OCI-M1 (cell line): ENCODE measurements around the gene BMS1.
"Not testable (repeated sequence)": the region's sequence is repeated elsewhere in the genome, so short reads cannot be mapped to it uniquely, and the experiment has no call there.

ENCODE experiments used
- DNase-seq: peaks from one replicate; lab custom pipeline; 2025; lab: John Stamatoyannopoulos, UW

Gene BMS1, protein sequence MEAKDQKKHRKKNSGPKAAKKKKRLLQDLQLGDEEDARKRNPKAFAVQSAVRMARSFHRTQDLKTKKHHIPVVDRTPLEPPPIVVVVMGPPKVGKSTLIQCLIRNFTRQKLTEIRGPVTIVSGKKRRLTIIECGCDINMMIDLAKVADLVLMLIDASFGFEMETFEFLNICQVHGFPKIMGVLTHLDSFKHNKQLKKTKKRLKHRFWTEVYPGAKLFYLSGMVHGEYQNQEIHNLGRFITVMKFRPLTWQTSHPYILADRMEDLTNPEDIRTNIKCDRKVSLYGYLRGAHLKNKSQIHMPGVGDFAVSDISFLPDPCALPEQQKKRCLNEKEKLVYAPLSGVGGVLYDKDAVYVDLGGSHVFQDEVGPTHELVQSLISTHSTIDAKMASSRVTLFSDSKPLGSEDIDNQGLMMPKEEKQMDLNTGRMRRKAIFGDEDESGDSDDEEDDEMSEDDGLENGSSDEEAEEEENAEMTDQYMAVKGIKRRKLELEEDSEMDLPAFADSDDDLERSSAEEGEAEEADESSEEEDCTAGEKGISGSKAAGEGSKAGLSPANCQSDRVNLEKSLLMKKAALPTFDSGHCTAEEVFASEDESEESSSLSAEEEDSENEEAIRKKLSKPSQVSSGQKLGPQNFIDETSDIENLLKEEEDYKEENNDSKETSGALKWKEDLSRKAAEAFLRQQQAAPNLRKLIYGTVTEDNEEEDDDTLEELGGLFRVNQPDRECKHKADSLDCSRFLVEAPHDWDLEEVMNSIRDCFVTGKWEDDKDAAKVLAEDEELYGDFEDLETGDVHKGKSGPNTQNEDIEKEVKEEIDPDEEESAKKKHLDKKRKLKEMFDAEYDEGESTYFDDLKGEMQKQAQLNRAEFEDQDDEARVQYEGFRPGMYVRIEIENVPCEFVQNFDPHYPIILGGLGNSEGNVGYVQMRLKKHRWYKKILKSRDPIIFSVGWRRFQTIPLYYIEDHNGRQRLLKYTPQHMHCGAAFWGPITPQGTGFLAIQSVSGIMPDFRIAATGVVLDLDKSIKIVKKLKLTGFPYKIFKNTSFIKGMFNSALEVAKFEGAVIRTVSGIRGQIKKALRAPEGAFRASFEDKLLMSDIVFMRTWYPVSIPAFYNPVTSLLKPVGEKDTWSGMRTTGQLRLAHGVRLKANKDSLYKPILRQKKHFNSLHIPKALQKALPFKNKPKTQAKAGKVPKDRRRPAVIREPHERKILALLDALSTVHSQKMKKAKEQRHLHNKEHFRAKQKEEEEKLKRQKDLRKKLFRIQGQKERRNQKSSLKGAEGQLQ

DNA sequence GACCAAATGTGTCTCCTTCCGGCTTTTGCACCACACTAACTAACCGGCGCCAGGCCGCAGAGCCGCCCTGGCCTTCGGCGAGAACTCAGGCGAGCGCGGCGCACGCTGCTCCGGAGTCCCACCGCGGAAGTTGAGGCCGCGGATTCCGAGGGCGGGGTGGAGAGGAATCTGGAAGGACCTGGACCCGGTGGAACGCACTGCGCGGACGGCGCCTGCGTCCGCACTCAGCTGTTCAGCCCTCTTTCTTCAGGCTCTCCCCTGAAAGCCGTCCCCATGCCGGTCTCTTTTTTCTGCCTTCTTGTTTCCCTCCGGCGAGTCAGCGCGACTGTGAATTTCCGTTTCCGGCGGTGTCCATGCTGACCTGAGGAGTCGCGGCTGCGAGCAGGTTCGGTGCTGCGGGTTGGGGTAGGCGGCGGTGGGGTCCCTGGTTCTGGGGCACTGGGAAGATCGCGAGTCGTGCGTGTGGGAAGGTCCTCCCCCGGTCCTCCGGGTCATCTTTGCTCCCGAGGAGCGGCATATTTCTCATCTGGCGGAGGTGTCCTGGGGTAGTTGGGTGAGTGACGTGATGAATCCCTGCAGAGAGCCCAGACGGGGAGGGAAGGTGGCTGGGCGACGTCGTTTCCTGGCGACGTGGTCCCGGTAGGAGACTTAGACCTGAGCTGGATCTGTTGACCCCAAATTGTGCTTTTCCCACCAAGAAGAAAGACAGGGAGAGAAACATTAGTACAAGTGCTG lies at the start of gene BMS1:
Gene BMS1, plus strand, starts transcription at position 350 of the 735 bp plus-strand sequence. CDS start 1,600 bp downstream, outside the sequence.
- DNase-seq: peak; percentile 96

DNA sequence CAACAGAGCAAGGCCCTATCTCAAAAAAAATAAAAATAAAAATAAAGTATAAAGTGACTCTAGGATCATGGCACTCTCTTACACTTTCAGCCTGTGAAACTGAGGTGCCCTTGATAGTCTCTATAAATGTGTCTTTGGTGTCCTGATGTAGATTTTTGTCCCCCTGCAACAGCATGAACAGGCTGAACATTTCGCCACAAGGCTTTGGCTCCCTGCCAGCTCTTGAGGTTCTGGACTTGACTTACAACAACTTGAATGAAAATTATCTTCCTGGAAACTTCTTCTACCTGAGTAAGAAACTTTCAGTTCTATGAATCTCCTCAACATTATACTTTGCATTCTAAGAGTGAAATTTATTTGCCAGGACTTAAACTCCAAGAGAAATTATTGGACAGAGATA lies 48.1 kb upstream of the BMS1 start:
- peak; percentile 57 for DNase-seq

DNA sequence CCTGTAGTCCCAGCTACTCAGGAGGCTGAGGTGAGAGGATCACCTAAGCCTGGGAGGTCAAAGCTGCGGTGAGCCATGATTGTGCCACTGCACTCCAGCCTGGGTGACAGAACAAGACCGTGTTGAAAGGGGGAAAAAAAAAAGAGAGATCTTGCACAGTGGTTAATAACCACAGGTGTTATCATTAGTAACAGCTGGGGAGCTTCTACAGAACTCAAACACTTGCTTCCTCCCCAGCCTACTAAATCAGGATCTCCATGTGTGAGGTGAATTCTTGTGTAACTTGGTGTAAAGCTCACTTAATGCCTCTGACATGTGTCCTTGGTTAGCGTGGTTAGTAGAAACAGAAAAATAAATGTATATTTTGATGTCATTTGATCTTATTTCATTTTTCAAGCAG lies 43.9 kb upstream of the BMS1 start:
- peak; percentile 84 for DNase-seq

DNA sequence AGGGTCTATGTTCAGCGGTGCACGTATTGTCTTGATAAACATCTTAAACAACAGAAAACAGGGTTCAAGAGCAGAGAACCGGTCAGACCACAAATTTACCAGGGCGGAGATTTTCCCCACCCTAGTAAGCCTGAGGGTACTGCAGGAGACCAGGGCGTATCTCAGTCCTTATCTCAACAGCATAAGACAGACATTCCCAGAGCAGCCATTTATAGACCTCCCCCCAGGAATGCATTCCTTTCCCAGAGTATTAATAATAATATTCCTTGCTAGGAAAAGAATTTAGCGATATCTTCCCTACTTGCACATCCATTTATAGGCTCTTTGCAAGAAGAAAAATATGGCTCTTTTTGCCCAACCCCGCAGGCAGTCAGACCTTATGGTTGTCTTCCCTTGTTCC lies 41.1 kb upstream of the BMS1 start:
- DNase-seq: not testable (repeated sequence)

DNA sequence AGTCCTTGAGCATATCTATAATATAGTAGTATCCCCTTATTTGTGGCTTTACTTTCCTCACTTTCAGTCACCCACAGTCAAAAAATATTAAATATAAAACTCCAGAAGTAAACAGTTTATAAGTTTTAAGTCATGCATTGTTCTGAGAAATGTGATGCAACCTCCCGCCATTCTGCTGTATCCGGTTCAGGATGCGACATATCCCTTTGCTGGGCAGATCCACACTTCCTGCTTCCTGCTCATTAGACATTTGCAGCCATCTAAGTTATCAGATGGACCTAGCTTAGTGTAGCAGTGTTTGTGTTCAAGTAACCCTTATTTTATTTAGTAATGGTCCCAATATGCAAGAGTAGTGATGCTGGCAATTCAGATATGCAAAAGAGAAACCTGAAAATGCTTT lies 38.9 kb upstream of the BMS1 start:
- DNase-seq: peak; percentile 16

DNA sequence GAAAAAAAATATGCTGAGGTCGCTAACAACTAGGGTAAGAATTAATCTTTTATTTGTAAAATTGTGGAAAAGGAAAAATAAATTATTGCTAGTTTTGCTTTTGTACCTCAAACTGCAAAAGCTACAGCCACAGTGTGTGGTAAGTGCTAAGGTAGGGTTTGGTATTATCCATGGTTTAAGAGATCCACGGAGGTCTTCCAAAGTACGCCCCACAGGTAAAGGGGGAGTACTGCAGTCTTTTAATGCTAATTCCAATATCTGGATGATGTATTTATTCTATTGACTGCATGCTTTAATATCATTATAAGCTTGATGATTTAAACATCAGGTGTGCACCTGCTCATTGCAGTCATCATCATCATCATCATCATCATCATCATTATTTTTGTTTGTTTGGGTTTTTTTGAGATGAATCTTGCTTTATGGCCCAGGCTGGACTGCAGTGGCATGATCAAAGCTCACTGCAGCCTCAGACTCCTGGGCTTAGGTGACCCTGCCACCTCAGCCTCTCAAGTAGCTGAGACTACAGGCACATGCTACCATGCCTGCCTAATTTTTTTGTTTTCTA lies 38.4 kb upstream of the BMS1 start:
- no peak for DNase-seq

DNA sequence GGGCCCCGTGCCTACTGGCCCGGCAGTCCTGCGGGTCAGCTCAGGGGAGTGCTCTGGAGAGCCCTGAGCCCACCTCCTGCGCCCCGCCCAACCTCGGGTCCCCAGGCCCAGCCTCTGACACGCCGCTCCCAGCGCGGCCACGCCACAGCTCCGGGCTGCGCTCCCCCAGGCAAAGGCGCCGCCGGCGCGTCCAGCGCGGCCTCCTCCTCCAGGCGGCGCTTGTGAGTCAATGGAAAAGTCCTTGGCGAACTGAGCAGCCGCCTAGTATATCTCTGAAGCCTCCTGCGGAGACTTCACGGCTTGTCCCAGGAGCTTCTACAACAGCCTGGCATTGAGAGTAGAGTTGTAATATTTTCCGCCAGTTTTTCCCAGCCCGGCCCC lies 29.5 kb upstream of the BMS1 start:
- peak; percentile 64 for DNase-seq

DNA sequence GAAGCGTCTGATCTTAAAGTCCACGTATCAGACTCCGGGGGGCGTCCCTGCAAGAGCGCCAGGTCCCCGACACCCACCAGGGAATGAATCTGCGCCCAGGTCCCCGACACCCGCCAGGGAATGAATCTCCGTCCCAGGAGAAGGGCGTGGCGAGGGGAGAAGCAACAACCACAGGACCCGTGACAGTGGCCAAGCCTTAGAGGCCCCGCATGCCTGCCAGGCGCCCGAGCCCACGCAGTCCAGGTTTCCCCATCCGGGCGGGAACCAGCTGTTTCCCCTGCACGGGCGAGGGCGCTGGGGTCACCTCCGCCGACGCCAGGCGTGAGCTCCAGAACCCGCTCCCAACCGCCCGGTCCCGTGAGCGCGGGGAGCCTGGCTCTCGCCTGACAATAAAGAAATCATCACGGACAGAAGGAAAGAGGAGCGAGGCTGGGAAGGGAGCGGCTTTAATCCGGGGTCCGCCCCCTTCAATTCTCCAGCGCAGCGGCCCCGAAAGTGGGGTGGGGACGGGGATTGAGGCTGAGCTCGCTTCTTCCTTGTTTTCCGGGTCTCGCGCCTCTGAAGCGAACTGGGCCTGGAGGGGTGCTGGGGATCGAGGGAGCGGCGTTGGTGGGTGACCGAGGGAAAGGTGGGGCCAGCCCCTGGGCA lies 29.0 kb upstream of the BMS1 start:
- no peak for DNase-seq

DNA sequence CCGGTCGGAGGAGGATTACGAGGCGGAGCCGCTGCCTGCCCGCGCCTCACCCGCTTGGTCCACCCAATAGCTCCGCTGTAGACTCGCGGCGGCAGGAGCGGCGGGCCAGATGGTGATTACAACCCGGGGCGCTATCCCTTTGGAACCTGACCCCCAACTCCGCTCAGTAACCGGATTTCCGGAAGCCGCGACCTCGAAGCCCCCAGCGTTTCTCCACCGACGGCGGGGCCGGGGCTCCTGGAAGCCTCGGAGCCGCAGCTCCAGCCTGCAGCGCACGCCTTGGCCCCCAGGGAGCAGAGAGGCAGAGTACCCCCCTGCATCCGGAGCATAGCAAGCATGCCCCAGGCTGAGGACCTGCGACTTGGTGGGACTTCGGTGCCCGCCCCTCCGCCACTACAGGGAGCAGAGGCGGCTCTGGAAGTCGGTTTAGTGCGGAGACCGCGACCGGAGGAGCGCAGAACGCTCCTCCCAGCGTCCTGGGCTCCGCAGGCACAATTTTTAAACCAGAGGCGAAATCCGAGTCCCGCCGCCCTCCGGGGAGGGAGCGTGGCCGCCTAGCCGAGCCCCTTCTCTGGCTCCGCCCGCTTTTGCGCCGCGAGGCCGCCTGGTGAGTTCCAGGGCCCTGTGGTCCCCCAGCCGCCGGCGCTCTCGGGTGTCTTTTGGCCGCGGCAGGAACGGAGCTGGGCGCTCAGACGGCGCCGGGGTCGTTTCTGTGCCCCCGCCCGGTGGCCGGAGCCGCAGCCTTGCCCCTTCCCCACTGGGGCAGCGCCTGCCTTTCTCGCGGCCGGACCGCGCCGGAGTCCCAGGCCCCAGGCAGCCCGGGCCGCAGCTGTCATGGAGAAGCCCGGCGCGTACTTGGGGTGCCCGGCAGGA lies 28.2 kb upstream of the BMS1 start:
- no peak for DNase-seq

DNA sequence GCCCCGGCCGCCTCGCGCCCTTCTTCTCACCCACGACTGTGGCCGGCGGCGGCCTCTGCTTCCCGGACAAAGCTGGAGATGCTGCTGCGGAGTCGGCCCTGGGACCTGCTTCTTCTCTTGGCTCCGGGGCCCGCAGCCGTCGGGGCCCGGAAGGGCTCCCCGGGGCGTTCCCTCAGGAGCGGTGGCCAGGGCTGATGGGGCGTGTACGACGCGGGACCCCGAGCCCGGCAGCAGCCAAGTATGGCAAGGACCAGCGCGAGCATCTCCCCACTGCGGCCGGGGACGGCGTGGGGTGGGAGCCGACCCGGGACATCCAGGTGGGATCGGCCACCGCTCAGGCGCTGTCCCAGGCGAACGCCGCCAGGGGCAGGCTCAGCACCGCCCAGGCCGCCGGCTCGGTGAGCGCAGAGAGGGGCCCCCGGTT lies 27.6 kb upstream of the BMS1 start:
- no peak for DNase-seq

DNA sequence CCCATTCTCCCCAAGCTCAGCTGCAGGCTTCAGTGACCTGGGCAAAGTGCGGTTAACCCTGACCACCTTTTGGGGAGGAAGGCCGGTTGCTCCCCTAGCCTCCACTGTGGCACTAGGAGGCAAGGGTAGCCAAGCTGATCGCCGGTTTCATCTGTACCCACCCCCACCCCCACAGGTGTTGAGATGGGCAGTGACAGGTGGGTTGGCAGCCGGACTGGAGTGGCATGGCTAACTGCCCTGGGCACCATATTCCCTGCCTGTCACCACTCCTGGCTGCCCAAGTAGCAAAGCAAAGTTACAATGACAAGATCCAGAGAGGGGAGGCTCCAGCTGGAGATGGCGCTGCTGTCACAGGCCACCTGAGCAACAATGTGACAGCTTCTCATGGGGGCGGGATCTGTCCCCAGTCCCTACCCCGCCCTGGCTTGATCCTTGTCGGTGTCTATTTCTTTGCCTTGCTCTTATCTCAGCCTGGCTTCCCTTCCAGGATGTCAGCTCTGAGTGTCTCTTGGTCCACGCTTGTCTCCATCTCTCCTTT lies 27.0 kb upstream of the BMS1 start:
- DNase-seq: no peak

DNA sequence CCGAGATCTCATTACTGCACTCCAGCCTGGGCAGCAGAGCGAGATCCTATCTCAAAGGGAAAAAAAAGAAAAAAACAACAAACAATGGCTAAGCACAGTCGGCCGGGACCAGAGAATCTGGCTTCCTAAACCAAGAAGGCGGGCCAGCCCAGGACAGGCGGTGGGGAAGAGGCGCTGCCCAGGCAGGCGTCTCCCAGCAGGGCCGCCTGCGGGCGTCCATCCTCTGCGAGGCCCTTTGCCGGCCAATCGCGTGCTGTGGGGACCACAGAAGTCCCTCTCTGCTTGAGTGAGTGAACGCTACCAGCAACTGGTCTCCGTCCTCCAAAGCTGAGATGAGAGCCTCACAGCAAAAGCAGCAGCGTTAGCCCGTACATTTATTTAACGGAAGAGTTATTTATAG lies 14.7 kb upstream of the BMS1 start:
- DNase-seq: no peak

DNA sequence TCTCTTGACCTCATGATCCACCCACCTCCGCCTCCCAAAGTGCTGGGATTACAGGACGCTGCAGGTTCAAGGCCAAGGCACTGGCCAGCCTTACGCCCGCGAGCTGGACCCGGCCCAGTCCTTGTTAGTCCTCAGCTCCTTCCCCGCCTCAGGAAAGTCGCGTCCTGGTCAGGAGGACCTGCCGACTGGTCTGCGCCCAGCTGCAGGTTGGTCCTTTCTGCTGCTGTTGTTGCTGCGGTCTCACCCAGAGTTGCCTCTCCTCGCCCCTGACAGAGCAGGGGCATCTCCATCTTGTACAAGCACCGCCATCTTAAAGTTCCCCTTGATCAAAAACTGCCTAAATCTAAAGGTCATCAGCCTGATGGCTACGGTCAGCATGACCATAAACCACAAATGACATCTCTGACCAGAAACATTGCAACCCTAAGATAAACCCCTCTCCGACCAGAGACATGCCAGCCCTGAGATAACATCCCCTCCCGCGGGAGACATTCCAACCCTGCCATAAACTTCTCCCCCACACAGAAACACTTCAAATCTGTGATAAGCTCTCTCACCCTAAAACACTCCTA lies 13.9 kb upstream of the BMS1 start:
- peak; percentile 85 for DNase-seq

DNA sequence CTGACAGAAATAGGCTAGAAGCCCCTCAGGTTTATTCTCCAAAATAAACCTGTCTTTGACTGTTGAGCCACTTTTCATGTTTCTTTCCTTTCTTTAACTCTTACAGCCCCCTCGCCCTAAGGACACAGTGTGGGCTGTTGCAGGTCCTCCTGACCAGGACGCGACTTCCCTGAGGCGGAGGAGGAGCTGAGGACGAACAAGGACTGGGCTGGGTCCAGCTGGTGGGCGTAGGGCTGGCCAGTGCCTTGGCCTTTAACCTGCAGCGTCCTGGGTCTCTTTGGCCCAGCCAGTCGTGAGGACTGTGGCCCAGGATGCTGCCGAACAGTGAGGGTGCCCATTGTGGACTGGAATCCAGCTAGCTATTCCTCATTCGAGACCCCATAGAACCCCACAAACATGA lies 13.4 kb upstream of the BMS1 start:
- no peak for DNase-seq

DNA sequence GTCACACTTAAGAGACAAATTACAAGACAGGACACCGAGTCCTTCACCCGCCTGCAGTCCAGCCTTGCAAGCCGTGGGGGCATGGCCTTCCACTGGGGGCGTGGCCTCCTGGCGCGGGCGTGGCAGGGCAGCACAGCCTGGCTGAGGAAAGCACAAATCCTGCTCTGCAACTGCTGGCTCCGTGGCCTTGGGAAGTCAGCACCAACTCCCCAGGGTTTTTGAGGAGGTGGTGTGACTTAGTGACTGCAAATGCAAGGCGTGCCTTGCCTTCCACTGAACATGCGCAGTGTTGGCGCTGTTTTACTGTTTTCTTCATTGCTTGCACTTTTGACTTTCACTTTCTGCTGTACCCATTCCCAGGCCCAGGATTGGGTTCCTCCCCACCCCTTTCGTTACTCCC lies 12.9 kb upstream of the BMS1 start:
- no peak for DNase-seq

DNA sequence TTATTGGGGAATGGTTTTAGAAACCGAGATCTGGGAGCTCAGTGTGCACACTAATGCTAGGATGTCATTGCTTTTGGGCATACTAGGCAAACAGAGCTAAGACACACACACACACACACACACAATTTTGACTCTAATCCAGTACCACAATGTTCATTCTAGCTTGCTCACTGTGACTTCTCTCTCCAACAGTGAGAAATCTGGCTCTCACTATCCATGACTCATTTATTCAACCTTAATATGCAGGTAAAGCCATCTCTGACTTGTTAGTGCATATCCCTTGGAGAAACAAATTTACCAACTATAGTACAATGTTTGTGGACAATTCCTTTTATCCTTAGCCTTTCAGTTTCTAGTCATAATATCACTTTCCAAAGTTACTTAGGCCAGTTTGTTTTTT lies 5.9 kb upstream of the BMS1 start:
- no peak for DNase-seq

DNA sequence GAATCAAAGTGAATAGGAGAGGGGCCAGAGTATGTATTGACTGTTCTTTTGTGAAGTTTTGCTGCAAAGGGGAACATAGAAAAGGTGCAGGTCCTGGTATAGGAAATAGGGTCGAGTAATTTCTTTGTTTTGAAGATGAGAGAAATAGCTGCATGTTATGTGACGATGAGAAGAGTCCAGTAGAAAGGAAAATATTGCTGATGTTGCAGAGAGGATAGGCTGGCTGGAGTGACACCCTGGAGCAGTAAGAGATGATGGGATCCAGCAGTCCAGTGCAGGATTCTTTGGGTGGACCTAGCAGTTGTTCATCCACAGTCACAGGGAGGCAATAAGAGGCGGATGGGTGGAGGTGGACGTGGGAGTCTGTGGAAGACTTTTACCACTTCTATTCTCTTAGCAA lies 2.1 kb upstream of the BMS1 start:
- DNase-seq: no peak

DNA sequence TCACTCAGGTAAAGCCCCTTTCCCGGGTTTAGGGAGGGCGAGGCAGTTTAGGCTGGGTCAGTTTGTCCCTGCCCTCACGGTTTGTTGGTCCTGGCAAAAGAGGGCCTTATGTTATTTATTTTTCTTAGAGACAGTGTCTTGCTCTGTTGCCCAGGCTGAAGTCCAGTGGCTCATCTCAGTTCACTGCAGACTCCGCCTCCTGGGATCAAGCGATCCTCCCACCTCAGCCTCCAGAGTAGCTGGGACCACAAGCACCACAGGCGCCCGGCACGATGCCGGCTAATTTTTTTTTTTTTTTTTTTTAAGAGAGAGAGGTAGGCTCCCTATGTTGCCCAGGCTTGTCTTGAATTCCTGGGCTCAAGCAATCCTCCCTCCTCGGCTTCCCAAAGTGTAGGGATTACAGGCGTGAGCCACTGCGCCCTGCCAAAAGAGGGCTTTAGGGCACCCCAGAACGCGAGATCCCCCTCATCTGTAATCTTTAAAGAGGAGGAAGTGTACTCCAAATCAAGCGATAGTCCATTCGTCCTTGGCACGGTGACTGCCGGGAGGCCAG lies 626 bp upstream of the BMS1 start:
- DNase-seq: peak; percentile 63

DNA sequence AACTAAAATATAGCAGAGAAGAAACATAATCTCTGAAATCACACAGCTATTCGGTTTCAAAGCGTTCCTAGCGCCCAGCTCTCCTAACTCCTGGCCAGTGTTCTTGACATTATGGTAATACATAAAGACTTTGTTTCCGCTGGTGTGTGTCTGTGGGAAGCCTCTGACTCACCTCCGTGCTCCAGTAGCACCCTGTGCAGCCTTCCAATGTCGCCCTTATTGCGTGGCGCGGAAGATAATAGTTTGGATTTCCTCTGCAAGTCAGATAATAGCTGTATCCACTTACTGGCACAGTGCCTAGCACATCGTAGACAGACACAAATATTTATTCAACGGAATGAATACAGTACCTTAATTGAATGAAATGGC lies 570 bp downstream of the BMS1 start:
- peak; percentile 68 for DNase-seq
